SK-MEL-5 (cell line): Measurements from ENCODE around the gene DLK2. TPM values are rescaled to one million over a fixed set of nuclear protein-coding genes. Genes with fewer than 3 reads are reported as not detected.
"Not testable (repeated sequence)": the region's sequence is repeated elsewhere in the genome, so short reads cannot be mapped to it uniquely, and the experiment has no call there.

Experiments used
- DNase-seq: peaks from one replicate; pipeline ENCODE4 v3.0.0-alpha.2; 2016; ENCODE audit warnings: low read depth, low spot score
- in situ Hi-C: cut with HindIII; loops from 2 replicates; pipeline ENCODE4 v1.10.0; 2016; ENCODE audit warnings: low sequenced_read_pairs, high pct_unique_total_duplicates, low pct_unique_long_range_greater_than_20kb
- total RNA-seq: library from RNA; depleted of rRNA; stranded (reverse); fragments of >200 nt; shearing (Covaris generic); gene quantifications from 2 replicates; pipeline ENCODE4 v1.2.3, GENCODE V29; 2014

DLK2 gene
- total RNA-seq, 1 experiment from 2014 or later, result 0.48 TPM

DNA sequence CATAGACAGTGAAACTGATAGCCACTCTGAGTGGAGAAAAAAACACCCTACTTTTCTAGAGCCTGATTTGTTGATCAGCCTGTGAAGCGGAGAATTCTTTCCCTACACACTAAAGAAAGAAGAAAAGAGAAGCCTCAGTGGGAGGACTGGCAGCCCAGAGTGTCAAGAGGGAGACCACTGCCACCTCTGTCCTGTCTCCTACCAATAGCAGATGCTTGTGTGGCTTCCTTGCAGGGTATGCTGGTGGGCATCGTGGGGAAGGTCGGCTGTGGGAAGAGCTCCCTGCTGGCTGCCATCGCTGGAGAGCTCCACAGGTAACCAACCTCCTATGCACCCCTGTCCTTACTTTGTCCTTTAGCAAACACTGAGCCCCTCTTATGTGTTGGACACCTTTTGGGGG, 17.6 kb downstream of the DLK2 start:
- in situ Hi-C loops, result no loop called here
- DNase-seq, result no peak

DNA sequence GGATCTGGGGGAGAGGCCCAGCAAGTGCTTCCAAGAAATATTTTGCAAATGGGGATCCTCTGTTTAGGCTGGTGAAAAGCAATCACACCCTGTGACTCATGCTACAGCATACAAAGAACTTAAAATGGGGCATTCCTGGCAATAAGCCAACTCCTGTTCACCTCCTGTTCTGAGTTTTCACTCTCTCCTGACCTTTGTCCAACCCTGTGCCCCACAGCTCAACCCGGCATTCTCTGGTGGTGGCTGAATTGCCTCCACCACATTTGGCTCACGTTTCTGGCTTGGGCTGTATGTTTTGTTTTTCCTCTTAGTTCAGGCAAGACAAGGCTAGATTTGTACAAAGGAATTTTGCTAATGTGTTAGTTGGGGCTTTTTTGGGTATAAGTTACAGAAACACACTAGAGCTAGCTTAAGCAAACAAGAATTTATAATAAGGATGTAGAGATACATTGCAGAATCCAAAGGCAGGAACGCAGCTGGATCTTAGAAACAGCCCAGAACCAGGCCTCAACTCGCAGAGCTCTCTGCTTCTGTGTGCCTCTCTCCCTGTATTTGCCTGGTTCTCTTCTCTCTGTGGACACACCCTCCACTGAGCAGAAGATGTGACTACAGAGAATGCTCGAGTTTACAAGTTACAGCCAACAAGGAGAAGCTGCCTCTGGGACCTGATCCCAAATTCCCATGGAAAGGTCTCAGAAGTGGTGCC, 18.6 kb downstream of the DLK2 start:
- DNase-seq, result no peak

DNA sequence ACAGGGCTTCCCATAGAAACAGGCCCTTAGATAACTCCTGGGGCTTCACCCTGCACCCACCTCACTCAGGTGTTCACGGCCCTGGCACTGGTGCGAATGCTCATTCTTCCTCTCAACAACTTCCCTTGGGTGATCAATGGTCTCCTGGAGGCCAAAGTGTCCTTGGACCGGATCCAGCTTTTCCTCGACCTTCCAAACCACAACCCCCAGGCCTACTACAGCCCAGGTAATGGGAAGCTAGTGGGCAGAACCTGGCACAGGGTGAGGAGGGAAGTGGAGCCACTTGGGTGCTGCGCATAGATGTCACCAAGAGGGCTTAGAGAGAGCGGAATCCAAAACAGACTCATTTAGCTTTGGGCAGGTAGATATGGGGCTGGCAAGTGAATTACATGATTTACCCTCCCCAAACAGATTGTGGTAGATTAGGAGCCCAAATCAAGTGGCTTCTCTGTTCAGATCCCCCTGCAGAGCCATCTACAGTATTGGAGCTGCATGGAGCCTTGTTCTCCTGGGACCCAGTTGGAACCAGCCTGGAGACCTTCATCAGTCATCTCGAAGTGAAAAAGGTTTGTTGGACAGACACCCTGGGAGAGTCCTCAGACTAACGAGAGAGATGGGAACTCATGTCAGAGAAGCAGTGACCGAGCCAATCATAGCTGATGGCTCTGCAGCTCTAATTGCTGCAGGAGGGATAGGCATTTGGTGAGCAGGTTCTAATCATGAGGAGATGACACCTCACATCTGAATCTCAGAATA, 19.5 kb downstream of the DLK2 start:
- no peak for DNase-seq
- in situ Hi-C loops, result no loop called here

More for the DNA sequence above, 18.6 kb downstream of the DLK2 start:
- in situ Hi-C loops, result no loop called here

DNA sequence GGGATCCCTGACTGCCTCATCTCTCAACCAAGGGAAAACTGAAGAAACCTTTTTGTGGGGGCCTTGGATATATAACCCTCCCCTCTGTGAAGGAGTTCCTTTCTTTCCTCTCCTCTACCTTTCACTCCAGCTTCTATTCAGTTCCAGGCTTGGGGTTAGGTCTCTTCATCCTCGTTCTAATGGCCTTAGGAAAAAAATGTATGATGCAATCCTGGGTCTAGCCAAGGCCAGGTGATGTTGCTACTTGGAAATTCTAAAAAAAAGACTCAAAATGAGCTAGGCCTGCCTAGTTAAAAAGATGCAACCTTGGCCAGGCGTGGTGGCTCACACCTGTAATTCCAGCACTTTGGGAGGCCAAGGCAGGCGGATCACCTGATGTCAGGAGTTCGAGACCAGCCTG, 20.4 kb downstream of the DLK2 start:
- in situ Hi-C loops, result no loop called here

DNA sequence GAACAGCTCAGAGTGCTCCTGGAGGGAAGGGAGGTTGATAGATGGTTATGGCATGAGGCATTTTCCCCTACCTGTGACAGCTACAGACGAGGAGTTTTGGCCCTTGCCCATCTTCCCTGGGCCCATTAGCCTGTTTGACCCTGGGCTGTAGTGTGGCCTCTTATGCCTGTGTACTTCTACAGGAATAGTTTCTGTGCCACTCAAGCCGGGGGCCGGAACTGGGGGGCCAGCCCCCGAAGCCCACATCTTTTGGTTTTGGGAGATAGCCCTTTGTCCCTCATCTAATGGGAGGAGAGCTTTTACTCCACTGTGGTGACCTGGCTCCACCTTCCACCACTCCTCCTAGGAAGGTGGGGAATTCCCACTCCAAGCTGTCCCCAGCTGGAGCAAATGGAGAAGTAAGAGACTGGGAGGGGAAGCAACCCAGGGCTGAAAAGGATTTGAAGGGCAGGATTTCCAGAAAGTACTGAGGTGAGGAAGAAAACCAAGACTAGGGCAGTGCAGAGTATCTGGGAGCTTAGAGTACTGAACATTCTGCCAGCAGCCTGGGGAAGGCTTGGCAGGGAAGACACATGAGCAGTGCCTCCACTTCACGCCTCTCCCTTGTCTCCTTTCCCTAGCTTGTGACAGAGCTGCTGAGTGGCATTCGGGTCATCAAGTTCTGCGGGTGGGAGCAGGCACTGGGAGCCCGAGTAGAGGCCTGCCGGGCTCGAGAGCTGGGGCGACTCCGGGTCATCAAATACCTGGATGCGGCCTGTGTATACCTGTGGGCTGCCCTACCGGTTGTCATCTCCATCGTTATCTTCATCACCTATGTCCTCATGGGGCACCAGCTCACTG, 21.1 kb downstream of the DLK2 start:
- no peak for DNase-seq
- in situ Hi-C loops, result no loop called here

More for the DNA sequence above, 20.4 kb downstream of the DLK2 start:
- DNase-seq, result no peak

DNA sequence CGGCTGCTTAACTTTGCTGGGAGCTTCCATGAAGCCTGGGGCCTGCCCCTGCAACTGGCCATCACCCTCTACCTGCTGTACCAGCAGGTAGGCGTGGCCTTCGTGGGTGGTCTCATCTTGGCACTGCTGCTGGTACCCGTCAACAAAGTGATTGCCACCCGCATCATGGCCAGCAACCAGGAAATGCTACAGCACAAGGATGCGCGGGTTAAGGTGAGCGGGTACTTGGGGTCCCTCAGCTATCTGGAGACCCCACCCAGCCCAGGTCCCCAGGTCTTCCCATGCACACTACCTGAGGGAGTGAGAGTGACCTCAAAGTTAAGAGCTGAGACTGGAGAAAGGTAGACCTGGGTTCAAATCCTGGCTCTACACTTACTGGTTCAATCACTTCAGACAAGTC, 22.2 kb downstream of the DLK2 start:
- in situ Hi-C loops, result no loop called here
- DNase-seq, result no peak

DNA sequence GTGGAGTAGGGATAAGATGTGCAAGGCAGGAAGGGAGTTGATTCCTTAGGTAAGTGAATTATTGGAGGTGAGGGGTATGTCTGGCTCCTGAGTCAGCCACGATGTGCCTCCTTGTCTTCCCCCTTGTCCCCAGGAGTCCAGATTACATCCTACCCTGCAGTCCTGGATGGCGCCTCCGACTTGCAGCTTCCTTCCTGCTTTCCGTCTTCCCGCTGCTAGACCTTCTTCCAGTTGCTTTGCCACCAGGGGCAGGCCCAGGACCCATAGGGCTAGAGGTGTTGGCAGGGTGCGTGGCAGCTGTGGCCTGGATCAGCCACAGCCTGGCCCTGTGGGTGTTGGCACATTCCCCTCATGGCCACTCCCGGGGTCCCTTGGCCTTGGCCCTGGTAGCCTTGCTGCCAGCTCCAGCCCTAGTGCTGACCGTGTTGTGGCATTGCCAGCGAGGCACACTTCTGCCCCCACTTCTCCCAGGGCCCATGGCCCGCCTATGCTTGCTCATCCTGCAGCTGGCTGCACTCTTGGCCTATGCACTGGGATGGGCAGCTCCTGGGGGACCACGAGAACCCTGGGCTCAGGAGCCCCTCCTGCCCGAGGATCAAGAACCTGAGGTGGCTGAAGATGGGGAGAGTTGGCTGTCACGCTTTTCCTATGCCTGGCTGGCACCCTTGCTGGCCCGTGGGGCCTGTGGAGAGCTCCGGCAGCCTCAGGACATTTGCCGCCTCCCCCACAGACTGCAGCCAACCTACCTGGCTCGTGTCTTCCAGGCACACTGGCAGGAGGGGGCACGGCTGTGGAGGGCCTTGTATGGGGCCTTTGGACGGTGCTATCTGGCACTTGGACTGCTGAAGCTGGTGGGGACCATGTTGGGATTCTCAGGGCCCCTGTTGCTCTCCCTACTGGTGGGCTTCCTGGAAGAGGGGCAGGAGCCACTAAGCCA, 23.1 kb downstream of the DLK2 start:
- DNase-seq, result no peak
- in situ Hi-C loops, result no loop called here

DNA sequence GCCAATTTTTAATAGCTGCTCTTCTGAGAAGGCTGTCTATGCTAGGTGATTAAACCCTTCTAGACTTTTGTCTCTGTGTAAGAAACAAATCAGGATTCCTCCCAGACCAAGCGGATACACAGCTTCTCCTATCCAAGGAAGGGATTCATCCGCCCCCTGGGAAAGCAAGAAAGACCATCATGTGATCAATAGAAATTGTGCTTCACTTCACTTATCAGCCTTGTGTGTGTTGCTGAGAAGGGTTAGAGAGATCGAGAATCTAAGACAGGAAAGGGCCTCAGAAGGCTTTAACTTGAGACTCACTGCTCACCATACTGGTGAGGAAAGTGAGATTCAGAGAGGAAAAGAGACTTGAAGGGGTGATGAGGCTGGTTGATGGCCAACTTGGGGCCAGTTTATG, 26.5 kb downstream of the DLK2 start:
- DNase-seq, result peak; percentile 57
- in situ Hi-C loops, result no loop called here

DNA sequence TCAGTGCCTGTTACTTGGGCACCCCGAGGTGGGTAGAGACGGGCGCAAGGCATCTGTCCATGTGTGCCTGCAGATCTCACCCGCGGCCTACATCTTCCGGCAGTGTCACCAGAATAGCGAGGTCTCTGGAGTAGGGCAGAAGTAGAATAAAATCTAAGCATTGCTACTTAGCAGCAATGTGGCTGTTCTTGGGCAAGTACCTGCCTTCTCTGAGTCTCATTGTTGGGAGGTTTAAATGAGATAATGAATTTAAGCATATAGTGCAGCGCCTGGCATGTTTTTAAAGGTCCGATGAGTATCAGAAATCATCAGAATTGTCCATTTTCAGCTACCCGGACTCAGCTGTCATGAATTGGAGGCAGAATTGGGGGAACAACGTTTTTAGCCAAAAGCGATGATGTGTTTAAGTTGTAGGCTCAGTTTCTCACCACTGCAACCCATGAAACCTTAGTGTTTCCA, 27.2 kb downstream of the DLK2 start:
- in situ Hi-C loops, result no loop called here
- no peak for DNase-seq

DNA sequence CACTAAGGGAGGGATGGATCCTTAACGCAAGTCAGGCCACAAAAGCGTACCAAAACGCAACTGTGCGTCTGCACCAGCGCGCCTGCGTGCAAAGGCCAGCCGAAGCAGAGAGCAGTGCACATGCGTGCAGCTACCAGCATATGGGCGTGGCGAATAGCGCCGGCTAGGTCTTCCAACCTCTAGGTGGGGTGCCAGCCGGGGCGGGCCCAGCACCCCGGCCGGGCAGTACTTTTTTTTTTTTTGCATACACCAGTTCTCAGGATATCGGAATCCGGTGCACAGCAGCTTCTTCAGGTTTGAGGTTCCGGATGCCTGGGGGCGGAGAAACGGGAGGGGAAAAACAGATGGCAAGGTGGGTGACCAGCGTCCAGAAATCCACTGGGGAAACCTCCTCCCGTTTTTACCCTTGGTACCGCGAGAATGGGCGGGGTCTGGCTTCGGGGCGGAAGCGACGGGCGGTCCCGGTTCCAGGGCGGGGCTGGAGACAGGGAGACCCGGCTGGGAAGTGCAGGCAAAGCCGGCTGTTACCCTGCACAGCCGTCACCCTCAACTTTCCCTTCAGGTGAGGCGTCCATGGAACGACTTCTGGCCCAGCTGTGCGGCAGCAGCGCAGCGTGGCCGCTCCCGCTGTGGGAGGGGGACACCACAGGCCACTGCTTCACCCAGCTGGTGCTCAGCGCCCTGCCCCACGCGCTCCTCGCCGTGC, 27.8 kb downstream of the DLK2 start, which contains the start of gene ABCC10:
Gene ABCC10, plus strand, starts transcription at position 136 of the 706 bp plus-strand sequence. Its CDS starts 438 bp downstream, at position 574.
- in situ Hi-C loops, result no loop called here
- peak; percentile 95 for DNase-seq

DNA sequence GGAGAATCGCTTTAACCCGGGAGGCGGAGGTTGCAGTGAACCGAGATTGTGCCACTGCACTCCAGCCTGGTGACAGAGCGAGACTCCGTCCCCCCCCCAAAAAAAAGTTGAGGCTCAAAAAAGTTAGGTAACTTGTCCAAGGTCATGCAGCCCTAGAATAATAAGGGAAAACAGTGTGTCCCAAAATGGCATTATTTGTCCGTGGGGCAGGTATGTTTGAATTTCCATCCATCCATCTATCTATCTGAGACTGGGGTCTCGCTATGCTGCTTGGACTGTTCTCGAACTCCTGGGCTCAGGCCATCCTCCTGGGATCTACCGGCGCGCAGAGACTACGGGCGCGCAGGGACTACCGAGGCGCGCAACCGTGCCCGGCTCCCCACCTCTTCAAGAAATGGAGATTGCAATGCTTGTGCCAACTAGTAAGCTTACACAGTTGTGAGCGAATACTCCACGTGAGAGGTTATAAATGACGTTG, 28.4 kb downstream of the DLK2 start:
- in situ Hi-C loops, result no loop called here

DNA sequence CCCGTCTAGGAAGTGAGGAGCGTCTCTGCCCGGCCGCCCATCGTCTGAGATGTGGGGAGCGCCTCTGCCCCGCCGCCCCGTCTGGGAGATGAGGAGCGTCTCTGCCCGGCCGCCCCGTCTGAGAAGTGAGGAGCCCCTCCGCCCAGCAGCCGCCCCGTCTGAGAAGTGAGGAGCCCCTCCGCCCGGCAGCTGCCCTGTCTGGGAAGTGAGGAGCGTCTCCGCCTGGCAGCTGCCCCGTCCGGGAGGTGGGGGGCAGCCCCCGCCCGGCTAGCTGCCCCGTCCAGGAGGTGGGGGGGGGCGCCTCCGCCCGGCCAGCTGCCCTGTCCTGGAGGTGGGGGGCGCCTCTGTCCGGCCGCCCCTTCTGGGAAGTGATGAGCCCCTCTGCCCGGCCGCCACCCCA, 30.3 kb downstream of the DLK2 start:
- in situ Hi-C loops, result not testable (repeated sequence)

More for the DNA sequence above, 28.4 kb downstream of the DLK2 start:
- DNase-seq, result no peak

DNA sequence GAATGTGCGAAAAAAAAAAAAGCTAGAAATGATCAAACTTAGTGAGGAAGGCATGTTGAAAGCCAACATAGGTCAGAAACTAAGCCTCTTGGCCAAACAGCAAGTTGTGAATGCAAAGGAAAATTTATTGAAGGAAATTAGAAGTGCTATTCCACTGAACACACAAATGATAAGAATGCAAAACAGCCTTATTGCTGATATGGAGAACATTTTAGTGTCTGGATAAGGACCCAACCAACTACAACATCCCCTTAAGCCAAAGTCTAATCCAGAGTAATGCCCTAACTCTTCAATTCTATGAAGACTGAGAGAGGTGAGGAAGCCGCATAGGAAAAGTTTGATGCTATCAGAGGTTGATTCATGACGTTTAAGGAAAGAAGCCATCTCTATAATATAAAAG, 33.5 kb downstream of the DLK2 start:
- in situ Hi-C loops, result no loop called here
- DNase-seq, result no peak

More for the DNA sequence above, 30.3 kb downstream of the DLK2 start:
- not testable (repeated sequence) for DNase-seq

DNA sequence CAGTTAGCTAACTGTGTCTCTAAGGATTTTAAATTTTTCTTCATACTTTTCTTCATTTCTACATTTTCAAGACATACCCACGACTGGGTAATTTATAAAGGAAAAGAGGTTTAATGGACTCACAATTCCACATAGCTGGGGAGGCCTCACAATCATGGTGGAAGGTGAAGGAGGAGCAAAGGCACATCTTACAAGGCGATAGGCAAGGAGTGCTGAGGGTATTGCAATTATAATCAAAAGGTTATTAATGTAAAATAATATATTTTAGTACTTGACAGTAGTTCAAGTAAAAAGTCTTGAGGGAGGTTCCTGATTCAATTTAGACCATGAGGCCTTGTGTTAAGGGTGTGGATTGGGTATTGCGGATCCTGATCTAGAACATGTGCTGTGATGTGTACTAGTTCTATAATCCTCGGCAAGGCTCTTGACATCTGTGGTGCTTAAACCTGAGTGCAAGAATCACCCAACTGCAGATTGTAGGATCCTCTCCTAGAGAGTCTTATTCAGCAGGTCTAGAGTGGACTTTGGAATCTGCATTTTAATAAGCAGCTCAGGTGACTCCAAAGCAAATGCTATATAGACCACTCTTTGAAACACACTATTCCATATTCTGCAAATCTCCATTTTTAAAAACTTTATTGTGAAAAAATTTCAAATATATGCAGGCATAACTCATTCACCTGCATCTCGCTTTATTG, 35.2 kb downstream of the DLK2 start:
- in situ Hi-C loops, result no loop called here
- no peak for DNase-seq

DNA sequence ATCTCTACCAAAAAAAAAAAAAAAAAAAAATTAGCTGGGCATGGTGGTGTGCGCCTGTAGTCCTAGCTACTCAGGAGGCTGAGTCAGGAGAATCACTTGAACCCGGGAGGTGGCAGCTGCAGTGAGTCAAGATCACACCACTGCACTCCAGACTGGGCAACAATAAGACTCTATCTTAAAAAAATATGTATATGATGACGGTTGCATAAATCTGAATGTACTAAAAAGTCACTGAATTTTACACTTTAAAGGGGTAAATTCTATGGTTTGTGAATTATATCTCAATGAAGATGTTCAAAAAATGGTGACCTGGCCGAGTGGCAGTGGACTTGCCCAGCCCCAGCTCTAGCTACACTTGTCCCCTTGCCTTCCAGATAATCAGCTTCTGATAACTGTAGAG, 38.4 kb downstream of the DLK2 start:
- in situ Hi-C loops, result no loop called here
- DNase-seq, result no peak

DNA sequence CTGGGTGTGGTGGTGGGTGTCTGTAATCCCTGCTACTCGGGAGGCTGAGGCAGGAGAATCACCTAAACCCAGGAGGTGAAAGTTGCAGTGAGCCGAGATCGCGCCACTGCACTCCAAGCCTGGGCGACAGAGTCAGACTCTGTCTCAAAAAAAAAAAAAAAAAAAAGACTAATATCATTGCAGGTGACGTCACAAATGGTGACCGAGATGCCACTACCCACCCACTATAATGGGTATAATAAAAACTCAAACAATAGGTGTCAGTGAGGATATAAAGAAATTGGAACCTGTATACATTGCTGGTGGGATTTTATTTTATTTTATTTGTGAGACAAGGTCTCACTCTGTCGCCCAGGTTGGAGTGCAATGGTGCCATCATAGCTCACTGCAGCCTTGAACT, 40.1 kb downstream of the DLK2 start:
- DNase-seq, in situ Hi-C loops: not testable (repeated sequence)
